OCI-LY3 (cell line): Measurements from ENCODE around the gene DOK7.

Source experiments
- CTCF ChIP-seq: fragments of 200-600, 300-600 bp; sonication (generic); IDR thresholded peaks from 2 replicates; pipeline ENCODE4 v1.5.1; 2014; ENCODE audit warnings: antibody characterized with exemption, low read length, low read depth
- EZH2phosphoT487 ChIP-seq: fragments of 200-600 bp; shearing (Covaris generic); IDR thresholded peaks from 2 replicates; pipeline ENCODE4 v1.6.1; 2018; ENCODE audit warnings: antibody characterized with exemption, mixed run types, low read depth

- TF ChIP-seq CTCF (no peak), EZH2phosphoT487 (no peak)
These were observed 25.7 kb downstream of the DOK7 start for GRCh38 chr4:3488820-3489219.
